BE2C (cell line): ENCODE data around the gene TSGA10.

Experiments used
- DNase-seq: peaks from one replicate; pipeline ENCODE4 v3.0.0-alpha.2; 2020
- H3K27me3 ChIP-seq: fragments of 250-450 bp; sonication (Bioruptor Pico); 2 replicates; pipeline ENCODE4 v1.5.1; 2020; ENCODE audit warnings: mild to moderate bottlenecking
- H3K36me3 ChIP-seq: fragments of 250-450 bp; sonication (Bioruptor Pico); 2 replicates; pipeline ENCODE4 v1.5.1; 2020; ENCODE audit warnings: mild to moderate bottlenecking
- H3K4me1 ChIP-seq: fragments of 250-450 bp; sonication (Bioruptor Pico); 2 replicates; pipeline ENCODE4 v1.5.1; 2020
- H3K4me3 ChIP-seq: 2 replicates; pipeline ENCODE4 v1.5.1; 2011; ENCODE audit warnings: low read depth, low read length
- H3K9me3 ChIP-seq: fragments of 250-450 bp; sonication (Bioruptor Pico); 2 replicates; pipeline ENCODE4 v1.5.1; 2020
- TF ChIP-seq, protein P1 (sequence below): IDR thresholded peaks from 2 replicates; pipeline ENCODE4 v1.5.1; 2012; ENCODE audit warnings: mild to moderate bottlenecking, low read depth, low read length

The TSGA10 gene

DNA sequence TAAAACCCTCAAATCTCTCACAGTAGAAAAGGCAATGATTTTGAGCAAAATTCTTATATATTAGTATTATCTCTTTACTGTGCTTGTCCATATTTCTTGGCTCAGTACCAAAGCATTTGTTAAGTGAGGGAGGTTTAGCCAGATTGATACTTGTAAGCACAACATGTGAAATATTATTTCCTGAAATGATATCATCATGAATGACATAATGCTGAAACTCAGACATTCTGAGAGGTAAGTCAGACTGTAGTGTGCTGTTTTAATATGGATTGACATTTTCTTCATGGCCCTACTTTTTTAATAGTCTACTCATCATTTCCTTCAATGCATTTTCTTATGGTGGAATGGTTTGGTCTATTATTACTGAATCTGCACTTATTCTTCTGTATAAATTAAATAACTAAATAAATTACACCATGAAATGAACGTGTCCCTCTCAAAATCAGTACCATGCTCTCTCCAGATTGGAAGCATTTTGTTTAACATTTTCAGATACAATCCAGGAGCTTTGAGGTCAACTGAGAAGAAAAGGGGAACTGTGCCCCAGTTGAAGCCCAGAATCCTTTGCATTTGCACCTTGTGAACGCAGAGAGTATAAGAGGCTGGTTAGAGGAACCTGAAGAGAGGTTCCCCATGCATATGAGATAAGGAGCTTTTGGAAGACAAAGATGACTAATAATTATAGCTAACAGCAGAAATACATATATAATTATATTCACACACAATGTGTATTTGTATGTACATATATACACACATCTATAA lies 168.7 kb downstream of the TSGA10 start:
- Histone ChIP-seq H3K27me3 (no peaks in the 10 kb centered on the region), H3K4me3 (no peak overlapping the region), H3K4me1 (no peaks in the 10 kb centered on the region), H3K9me3 (no peaks in the 10 kb centered on the region), H3K36me3 (no peaks in the 10 kb centered on the region)
- TF ChIP-seq, protein P1, sequence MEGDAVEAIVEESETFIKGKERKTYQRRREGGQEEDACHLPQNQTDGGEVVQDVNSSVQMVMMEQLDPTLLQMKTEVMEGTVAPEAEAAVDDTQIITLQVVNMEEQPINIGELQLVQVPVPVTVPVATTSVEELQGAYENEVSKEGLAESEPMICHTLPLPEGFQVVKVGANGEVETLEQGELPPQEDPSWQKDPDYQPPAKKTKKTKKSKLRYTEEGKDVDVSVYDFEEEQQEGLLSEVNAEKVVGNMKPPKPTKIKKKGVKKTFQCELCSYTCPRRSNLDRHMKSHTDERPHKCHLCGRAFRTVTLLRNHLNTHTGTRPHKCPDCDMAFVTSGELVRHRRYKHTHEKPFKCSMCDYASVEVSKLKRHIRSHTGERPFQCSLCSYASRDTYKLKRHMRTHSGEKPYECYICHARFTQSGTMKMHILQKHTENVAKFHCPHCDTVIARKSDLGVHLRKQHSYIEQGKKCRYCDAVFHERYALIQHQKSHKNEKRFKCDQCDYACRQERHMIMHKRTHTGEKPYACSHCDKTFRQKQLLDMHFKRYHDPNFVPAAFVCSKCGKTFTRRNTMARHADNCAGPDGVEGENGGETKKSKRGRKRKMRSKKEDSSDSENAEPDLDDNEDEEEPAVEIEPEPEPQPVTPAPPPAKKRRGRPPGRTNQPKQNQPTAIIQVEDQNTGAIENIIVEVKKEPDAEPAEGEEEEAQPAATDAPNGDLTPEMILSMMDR, result no peak
- no peak for DNase-seq

DNA sequence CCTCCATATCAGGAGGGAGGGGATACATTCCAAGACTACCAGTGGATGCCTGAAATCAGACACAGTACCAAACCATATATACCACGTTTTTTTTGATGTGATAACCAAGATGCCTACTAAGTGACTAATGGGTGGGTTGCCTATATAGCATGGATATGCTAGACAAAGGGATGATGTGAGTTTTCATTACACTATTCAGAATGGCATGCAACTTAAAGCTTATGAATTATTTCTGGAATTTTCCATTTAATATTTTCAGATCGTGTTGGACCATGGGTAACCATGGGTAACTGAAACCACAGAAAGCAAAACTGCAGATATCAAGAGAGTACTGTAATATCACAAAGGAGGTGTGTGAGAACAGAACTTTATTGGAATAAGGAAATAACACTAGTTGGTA lies 179.1 kb downstream of the TSGA10 start:
- Histone ChIP-seq H3K36me3 (no peaks in the 10 kb centered on the region), H3K4me3 (no peak overlapping the region), H3K9me3 (no peaks in the 10 kb centered on the region), H3K27me3 (no peaks in the 10 kb centered on the region), H3K4me1 (no peaks in the 10 kb centered on the region)
- TF ChIP-seq, protein P1, result no peak
- no peak for DNase-seq

DNA sequence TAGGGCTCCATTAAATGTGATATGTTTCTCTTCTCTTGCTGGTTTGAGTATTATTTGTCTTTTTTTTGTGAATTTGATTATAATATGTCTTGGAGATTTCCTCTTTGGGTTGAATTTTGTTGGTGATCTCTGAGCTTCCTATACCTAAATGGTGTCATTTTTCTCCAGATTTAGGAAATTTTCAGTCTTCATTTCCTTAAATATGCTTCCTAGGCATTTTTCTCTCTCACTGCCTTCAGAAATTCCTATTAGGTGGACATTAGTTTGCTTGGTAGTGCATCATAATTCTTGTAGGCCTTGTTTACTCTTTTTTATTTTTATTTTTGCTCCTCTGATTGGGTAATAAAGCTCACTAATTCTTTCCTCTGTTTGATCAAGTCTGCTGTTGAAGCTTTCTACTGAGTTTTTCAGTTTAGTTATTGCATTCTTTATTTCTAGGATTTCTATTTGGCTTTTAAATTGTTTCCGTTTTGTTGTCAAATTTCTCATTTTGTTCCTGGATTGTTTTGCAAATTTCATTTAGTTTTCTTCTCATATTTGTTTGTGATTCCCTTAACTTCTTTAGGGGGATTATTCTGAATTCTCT lies 182.1 kb downstream of the TSGA10 start:
- no peak for DNase-seq

DNA sequence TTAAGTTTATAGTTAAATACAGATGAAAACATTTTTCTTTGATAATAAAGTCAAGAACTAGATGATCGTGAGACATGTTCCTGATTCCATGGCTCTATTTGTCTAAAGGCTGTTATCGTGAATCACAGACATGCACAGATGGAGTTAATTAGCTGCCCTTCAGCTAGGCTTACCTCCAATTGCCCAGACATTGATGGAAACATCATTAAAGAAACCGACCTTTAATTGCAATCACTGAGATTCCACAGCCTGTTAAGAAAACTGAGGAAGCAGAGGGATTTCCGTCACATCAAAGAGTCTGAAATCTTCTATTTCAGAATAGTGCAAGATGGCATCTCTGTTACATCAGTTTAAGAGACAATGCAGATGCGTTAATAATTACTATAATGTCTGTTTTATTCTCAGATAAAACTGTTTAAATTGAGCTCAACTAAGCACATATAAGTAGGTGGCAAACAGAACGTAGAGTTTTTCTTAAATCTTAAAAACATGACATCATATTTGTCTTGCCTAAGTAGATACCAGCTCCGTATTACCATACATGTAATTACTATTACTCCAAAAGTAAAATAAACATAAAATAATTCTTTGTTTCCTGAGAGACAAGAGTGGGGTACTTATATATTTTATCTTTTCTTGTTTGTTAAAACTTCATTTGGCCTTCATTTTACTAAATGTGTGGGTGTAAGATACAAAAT lies 194.8 kb downstream of the TSGA10 start:
- Histone ChIP-seq H3K4me3 (no peak overlapping the region), H3K9me3 (no peaks in the 10 kb centered on the region), H3K4me1 (no peaks in the 10 kb centered on the region), H3K36me3 (no peaks in the 10 kb centered on the region), H3K27me3 (no peaks in the 10 kb centered on the region)
- TF ChIP-seq, protein P1, result no peak
- DNase-seq, result no peak

More for the DNA sequence above, 182.1 kb downstream of the TSGA10 start:
- Histone ChIP-seq H3K27me3 (no peaks in the 10 kb centered on the region), H3K4me3 (no peak overlapping the region), H3K36me3 (no peaks in the 10 kb centered on the region), H3K9me3 (no peaks in the 10 kb centered on the region), H3K4me1 (no peaks in the 10 kb centered on the region)
- TF ChIP-seq, protein P1, result no peak

DNA sequence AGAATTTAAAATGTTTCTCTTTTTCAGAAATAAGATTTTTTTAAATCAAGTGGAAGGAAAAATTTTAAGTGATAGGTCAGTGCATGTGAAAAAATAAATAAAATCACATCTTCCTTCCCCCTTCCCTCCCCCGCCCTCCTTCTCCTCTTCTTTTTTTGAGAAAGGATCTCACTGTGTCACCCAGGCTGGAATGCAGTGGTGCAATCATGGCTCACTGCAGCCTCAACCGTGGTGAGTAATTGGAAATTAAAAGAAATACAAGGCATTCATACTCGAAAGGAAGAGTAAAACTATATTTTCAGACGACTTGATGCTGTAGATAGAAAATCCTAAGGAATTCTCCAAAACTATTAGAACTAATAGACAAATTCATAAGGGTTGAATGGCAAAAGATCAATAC lies 201.8 kb downstream of the TSGA10 start:
- Histone ChIP-seq H3K9me3 (no peaks in the 10 kb centered on the region), H3K4me1 (no peaks in the 10 kb centered on the region), H3K27me3 (no peaks in the 10 kb centered on the region), H3K4me3 (no peak overlapping the region), H3K36me3 (no peaks in the 10 kb centered on the region)
- TF ChIP-seq, protein P1, result no peak
- DNase-seq, result no peak
